ENCODE results near the gene NAGA. TPM values are rescaled to one million over a fixed set of nuclear protein-coding genes. Genes with fewer than 3 reads are reported as not detected.
A peak's percentile ranks its signal among the peaks of the same experiment; 100 is the strongest.

NAGA gene
- total and polyA plus RNA-seq, 9 of the 15 experiments (the other 6 are each of a cell fraction or from before 2014, with no cell fraction given): 6.5 to 20.6 (median 17.4) TPM

- Histone ChIP-seq H3K4me2 (ENCODE audit: insufficient read depth, low read length) (no peak overlapping the region), H3K27ac (ENCODE audit: extremely low read depth, low read depth, low read length) (no peak overlapping the region), H3K4me1 (replicated peaks in 1 of 2; ENCODE audit: control insufficient read depth in 2 of 2, insufficient read depth in 2 of 2, low read length in 2 of 2) (no peaks in the 10 kb centered on the region), H3K9me3 (replicated peaks; ENCODE audit: control insufficient read depth, insufficient read depth, low read depth, low read length) (peaks cover 2% of the 10 kb centered on the region), H3K36me3 (ENCODE audit: control insufficient read depth, insufficient read depth, low read length) (no peaks in the 10 kb centered on the region), H3K4me3 (no peak overlapping the region), H2AFZ (ENCODE audit: low read depth, low read length) (no peak overlapping the region), H3K79me2 (ENCODE audit: control insufficient read depth, insufficient read depth, low read length) (no peaks in the 10 kb centered on the region), H3K27me3 (ENCODE audit: control insufficient read depth in 2 of 2, insufficient read depth in 2 of 2, low read length in 2 of 2) (no peaks in the 10 kb centered on the region), H3K9me1 (ENCODE audit: control insufficient read depth, insufficient read depth, low read length) (no peaks in the 10 kb centered on the region), H3K9ac (ENCODE audit: insufficient read depth in 1 of 2, low read depth in 2 of 2, low read length in 2 of 2) (no peak overlapping the region), H4K20me1 (replicated peaks; ENCODE audit: control insufficient read depth, insufficient read depth, low read length) (no peaks in the 10 kb centered on the region)
- no peak for ATAC-seq
- no peak for DNase-seq (ENCODE audit: extremely low read depth in 1 of 4, low spot score in 3 of 4)
- in situ Hi-C loops (cut with MboI) (no loop called here), intact Hi-C loops (cut with micrococcal nuclease) (no loop called here)
- peak; percentile 32 for TF ChIP-seq ZNF280A (IDR thresholded peaks at IDR 0.05; ENCODE audit: low read depth, partially characterized antibody)
- TF ChIP-seq TAL1 (IDR thresholded peaks at IDR 0.05): no peak
- TF ChIP-seq ZNF175 (CRISPR knock-in tag; IDR thresholded peaks at IDR 0.05; ENCODE audit: low read depth): no peak
- peak; percentile 40; the same call in 1 of the 2 replicates for TF ChIP-seq ZNF507 (tag; conservative IDR thresholded peaks at IDR 0.05)
- TF ChIP-seq OTX1 (CRISPR knock-in tag; IDR thresholded peaks at IDR 0.05): no peak
- TF ChIP-seq ZNF324 (CRISPR knock-in tag; IDR thresholded peaks at IDR 0.05): peak; percentile 92
- no TSS peak for BruUV-seq (replicated peaks)
- 65% methylated on average over 3 of the region's 3 CpGs for WGBS (ENCODE audit: insufficient coverage, low coverage, missing lambda C conversion rate)
- ChIA-PET POLR2A (no interaction called here), CTCF (ENCODE audit: low intra/inter-chr PET ratio) (interaction anchor here (0.6 kb wide), 1 partner anchor 354 kb away, joined by 3 read pairs; no protein-coding TSS in a partner anchor)
- FAIRE-seq: no peak
These were observed 30.6 kb upstream of the NAGA start for GRCh38 chr22:42101199-42101598.

Data from K562 (cell line).